GM19035 (cell line): ENCODE data around the gene MACROD1.

Experiments
- ATAC-seq: cut with Tn5 transposase; IDR thresholded peaks from one replicate; pipeline ENCODE4 v1.9.1; 2021; ENCODE audit not compliant: unreplicated experiment

MACROD1 gene

GRCh38 chr11:64131683-64132190 is 34.2 kb downstream of the MACROD1 start:
- ATAC-seq: no peak

- ATAC-seq: no peak
Observed at GRCh38 chr11:64130618-64131017, 35.3 kb downstream of the MACROD1 start.

- ATAC-seq: no peak
Observed at GRCh38 chr11:64129403-64129802, 36.5 kb downstream of the MACROD1 start.

- ATAC-seq: no peak
Observed at GRCh38 chr11:64128255-64129006, 37.5 kb downstream of the MACROD1 start.

GRCh38 chr11:64127267-64128072 is 38.4 kb downstream of the MACROD1 start:
- ATAC-seq: no peak

GRCh38 chr11:64126796-64127195 is 39.1 kb downstream of the MACROD1 start:
- no peak for ATAC-seq

GRCh38 chr11:64126371-64126770 is 39.5 kb downstream of the MACROD1 start:
- ATAC-seq: no peak

- ATAC-seq: no peak
Observed at GRCh38 chr11:64125676-64126075, 40.2 kb downstream of the MACROD1 start.

- ATAC-seq: no peak
Observed at GRCh38 chr11:64124147-64124546, 41.8 kb downstream of the MACROD1 start.

- ATAC-seq: no peak
Observed at GRCh38 chr11:64123679-64124078, 42.2 kb downstream of the MACROD1 start.

- no peak for ATAC-seq
Observed at GRCh38 chr11:64122411-64123410, 43.2 kb downstream of the MACROD1 start.

- ATAC-seq: no peak
Observed at GRCh38 chr11:64121663-64122410, 44.1 kb downstream of the MACROD1 start.

- no peak for ATAC-seq
Observed at GRCh38 chr11:64120951-64121569, 44.9 kb downstream of the MACROD1 start.

- no peak for ATAC-seq
Observed at GRCh38 chr11:64119700-64120099, 46.2 kb downstream of the MACROD1 start.

GRCh38 chr11:64118876-64119665 is 46.8 kb downstream of the MACROD1 start:
- ATAC-seq: no peak

GRCh38 chr11:64117763-64118459 is 48.0 kb downstream of the MACROD1 start:
- ATAC-seq: no peak

GRCh38 chr11:64115531-64116522 is 50.1 kb downstream of the MACROD1 start:
- ATAC-seq: no peak
